Neural progenitor cell (in vitro differentiated cells): Measurements from ENCODE around the gene RPUSD1. TPM values are rescaled to one million over a fixed set of nuclear protein-coding genes. Genes with fewer than 3 reads are reported as not detected.

Experiments used
- DNase-seq: peaks from one replicate; pipeline ENCODE4 v3.0.0-alpha.2; 2016; ENCODE audit warnings: low spot score
- H2AFZ ChIP-seq: fragments of 200-600 bp; sonication (generic); replicated peaks from 2 replicates; pipeline ENCODE4 v1.6.1; 2016; ENCODE audit warnings: antibody characterized with exemption
- H3F3A ChIP-seq: fragments of 200-600 bp; sonication (generic); 2 replicates; pipeline ENCODE4 v1.6.1; 2016; ENCODE audit warnings: antibody characterized with exemption, low read depth
- H3K27ac ChIP-seq: fragments of 200-600 bp; sonication (generic); 2 replicates; pipeline ENCODE4 v1.5.1; 2016; ENCODE audit warnings: mild to moderate bottlenecking
- H3K27me3 ChIP-seq: fragments of 200-600 bp; sonication (generic); 2 replicates; pipeline ENCODE4 v1.6.1; 2016; ENCODE audit warnings: mild to moderate bottlenecking, moderate library complexity
- H3K36me3 ChIP-seq: fragments of 200-600 bp; sonication (generic); 2 replicates; pipeline ENCODE4 v1.5.1; 2016
- H3K4me1 ChIP-seq: fragments of 200-600 bp; sonication (generic); 2 replicates; pipeline ENCODE4 v1.6.1; 2016; ENCODE audit warnings: mixed run types
- H3K4me2 ChIP-seq: fragments of 200-600 bp; sonication (generic); 2 replicates; pipeline ENCODE4 v1.6.1; 2016
- H3K4me3 ChIP-seq: fragments of 200-600 bp; sonication (generic); 2 replicates; pipeline ENCODE4 v1.5.1; 2016
- H3K79me2 ChIP-seq: fragments of 200-600 bp; sonication (generic); 2 replicates; pipeline ENCODE4 v1.6.1; 2016; ENCODE audit warnings: low read depth
- H3K9ac ChIP-seq: fragments of 200-600 bp; sonication (generic); 2 replicates; pipeline ENCODE4 v1.6.1; 2016
- H3K9me3 ChIP-seq: fragments of 200-600 bp; sonication (generic); 2 replicates; pipeline ENCODE4 v1.5.1; 2016; ENCODE audit warnings: low read depth
- H4K20me1 ChIP-seq: fragments of 200-600 bp; sonication (generic); 2 replicates; pipeline ENCODE4 v1.6.1; 2016; ENCODE audit warnings: low read depth
- H3K27ac Mint-ChIP-seq: 3 replicates; pipeline ENCODE4 v1.8.0; 2021; ENCODE audit warnings: mixed read lengths
- H3K27me3 Mint-ChIP-seq: 2 replicates; pipeline ENCODE4 v1.8.0; 2022; ENCODE audit warnings: low read depth, mild to moderate bottlenecking, inconsistent platforms, moderate library complexity, mixed read lengths; ENCODE audit not compliant: insufficient read depth
- H3K36me3 Mint-ChIP-seq: 3 replicates; pipeline ENCODE4 v1.8.0; 2021; ENCODE audit warnings: mixed read lengths
- H3K4me1 Mint-ChIP-seq: 3 replicates; pipeline ENCODE4 v1.8.0; 2021; ENCODE audit warnings: mixed read lengths
- H3K4me3 Mint-ChIP-seq: 3 replicates; pipeline ENCODE4 v1.8.0; 2021; ENCODE audit warnings: mild to moderate bottlenecking, moderate library complexity, mixed read lengths
- H3K9me3 Mint-ChIP-seq: 3 replicates; pipeline ENCODE4 v1.8.0; 2020; ENCODE audit warnings: mixed read lengths
- CTCF ChIP-seq: fragments of 200-600 bp; sonication (generic); IDR thresholded peaks from 2 replicates; pipeline ENCODE4 v1.5.1; 2017; ENCODE audit warnings: antibody characterized with exemption, mild to moderate bottlenecking
- EZH2 ChIP-seq: fragments of 200-600 bp; sonication (generic); IDR thresholded peaks from 2 replicates; pipeline ENCODE4 v1.6.1; 2017; ENCODE audit warnings: antibody characterized with exemption, mild to moderate bottlenecking, moderate library complexity
- EZH2phosphoT487 ChIP-seq: fragments of 200-600 bp; sonication (generic); IDR thresholded peaks from 2 replicates; pipeline ENCODE4 v1.6.1; 2017; ENCODE audit warnings: antibody characterized with exemption
- total RNA-seq: library from RNA; depleted of rRNA; stranded (reverse); fragments of >200 nt; gene quantifications from 2 replicates; pipeline ENCODE4 v1.2.3, GENCODE V29; 2015; ENCODE audit warnings: low replicate concordance

The RPUSD1 gene
- total RNA-seq, 1 donor from 2014 or later, result 5.6 TPM

DNA sequence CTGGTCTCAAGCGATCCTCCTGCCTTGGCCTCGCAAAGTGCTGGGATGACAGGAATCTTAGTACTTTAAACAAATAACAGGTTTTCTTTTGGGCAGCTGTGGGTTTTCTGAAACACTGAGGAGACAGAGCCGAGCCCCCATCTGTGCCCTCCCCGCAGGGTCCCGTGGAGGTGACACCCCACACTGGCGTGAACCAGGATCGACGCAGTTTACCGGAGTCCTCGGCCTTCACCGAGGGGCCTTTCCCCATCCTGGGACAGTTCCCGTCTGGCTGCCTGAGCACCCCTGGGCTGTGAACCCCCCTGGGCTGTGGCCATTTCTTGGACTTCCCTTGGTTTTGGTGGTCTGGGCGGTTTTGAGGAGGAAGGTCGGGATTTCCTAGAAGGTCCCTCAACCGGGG, 27.7 kb upstream of the RPUSD1 start:
- Histone ChIP-seq H3K4me3 (no peak overlapping the region), H3K4me2 (no peak overlapping the region), H4K20me1 (no peaks in the 10 kb centered on the region), H3K9ac (no peak overlapping the region), H3K27me3 (peaks cover 40% of the 10 kb centered on the region), H3K4me1 (peaks cover 10% of the 10 kb centered on the region), H3F3A (peaks cover 18% of the 10 kb centered on the region), H3K79me2 (no peaks in the 10 kb centered on the region), H2AFZ (no peak overlapping the region), H3K36me3 (no peaks in the 10 kb centered on the region), H3K9me3 (no peaks in the 10 kb centered on the region), H3K27ac (no peak overlapping the region)
- TF ChIP-seq EZH2, result no peak
- no peak for TF ChIP-seq EZH2phosphoT487
- TF ChIP-seq CTCF, result no peak
- DNase-seq, result no peak
- Mint-ChIP-seq H3K9me3 (no peaks in the 10 kb centered on the region), H3K4me1 (peaks cover 6% of the 10 kb centered on the region), H3K27me3 (peaks cover 14% of the 10 kb centered on the region), H3K27ac (no peak overlapping the region), H3K36me3 (no peaks in the 10 kb centered on the region), H3K4me3 (peak overlapping the region; percentile 33)

- H3K27ac Mint-ChIP-seq, result peak overlapping the region; percentile 63
- Histone ChIP-seq H3K9ac (no peak overlapping the region), H4K20me1 (no peaks in the 10 kb centered on the region), H3K4me1 (peaks cover 6% of the 10 kb centered on the region), H3K4me3 (no peak overlapping the region), H3K79me2 (no peaks in the 10 kb centered on the region), H3K4me2 (no peak overlapping the region), H3K27ac (no peak overlapping the region), H3K36me3 (no peaks in the 10 kb centered on the region), H3F3A (peaks cover 11% of the 10 kb centered on the region), H3K9me3 (no peaks in the 10 kb centered on the region), H3K27me3 (peaks cover 36% of the 10 kb centered on the region), H2AFZ (no peak overlapping the region)
- no peaks in the 10 kb centered on the region for H3K9me3 Mint-ChIP-seq
- no peak for DNase-seq
- peaks cover 2% of the 10 kb centered on the region for H3K4me1 Mint-ChIP-seq
- no peak for TF ChIP-seq EZH2
- no peak for TF ChIP-seq CTCF
- H3K36me3 Mint-ChIP-seq, result no peaks in the 10 kb centered on the region
- no peak overlapping the region for H3K4me3 Mint-ChIP-seq
- peaks cover 21% of the 10 kb centered on the region for H3K27me3 Mint-ChIP-seq
Measured at GRCh38 chr16:814974-815373, 26.8 kb upstream of the RPUSD1 start.

DNA sequence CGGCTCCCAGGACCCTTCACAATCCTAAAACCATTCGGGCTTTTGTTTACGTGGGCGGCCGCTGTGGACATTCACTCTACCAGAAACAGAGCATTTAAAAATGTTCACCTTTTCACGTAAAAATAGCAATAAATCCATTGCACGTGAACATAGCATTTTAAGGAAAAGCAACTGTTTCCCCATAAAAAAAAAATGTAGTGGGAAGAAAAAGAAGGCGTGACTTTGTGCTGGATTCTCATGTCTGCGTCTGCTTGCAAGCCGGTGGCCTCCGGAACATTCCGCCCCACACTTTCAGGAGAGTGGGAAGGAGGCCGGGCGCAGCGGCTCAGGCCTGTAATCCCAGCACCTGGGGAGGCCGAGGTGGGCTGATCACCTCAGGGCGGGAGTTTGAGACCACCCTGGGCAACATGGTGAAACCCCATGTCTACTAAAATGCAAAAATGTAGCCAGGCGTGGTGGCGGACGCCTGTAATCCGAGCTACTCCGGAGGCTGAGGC, 25.8 kb upstream of the RPUSD1 start:
- H3K4me3 Mint-ChIP-seq, result no peak overlapping the region
- H2AFZ ChIP-seq, result no peak overlapping the region
- H3K27ac ChIP-seq, result no peak overlapping the region
- H3K27ac Mint-ChIP-seq, result no peak overlapping the region
- H3K79me2 ChIP-seq, result peaks cover under 1% of the 10 kb centered on the region
- peaks cover 32% of the 10 kb centered on the region for H3K27me3 ChIP-seq
- H3K4me2 ChIP-seq, result peak overlapping the region; percentile 80
- DNase-seq, result no peak
- peaks cover 6% of the 10 kb centered on the region for H3K4me1 ChIP-seq
- no peak for TF ChIP-seq EZH2
- TF ChIP-seq CTCF, result no peak
- no peak for TF ChIP-seq EZH2phosphoT487
- H3K9ac ChIP-seq, result no peak overlapping the region
- H3K36me3 Mint-ChIP-seq, result peaks cover 4% of the 10 kb centered on the region
- H3K4me3 ChIP-seq, result peak overlapping the region; percentile 44
- H3K4me1 Mint-ChIP-seq, result peaks cover 6% of the 10 kb centered on the region
- H3K27me3 Mint-ChIP-seq, result peaks cover 21% of the 10 kb centered on the region
- H3F3A ChIP-seq, result peaks cover 11% of the 10 kb centered on the region
- peaks cover 5% of the 10 kb centered on the region for H3K9me3 Mint-ChIP-seq
- no peaks in the 10 kb centered on the region for H3K36me3 ChIP-seq
- H3K9me3 ChIP-seq, result no peaks in the 10 kb centered on the region
- H4K20me1 ChIP-seq, result no peaks in the 10 kb centered on the region
